GM19324 (cell line): ENCODE results near the gene FGG.

ENCODE experiments used
- ATAC-seq: cut with Tn5 transposase; IDR thresholded peaks from one replicate; pipeline ENCODE4 v1.9.1; 2021; ENCODE audit warnings: mild to moderate bottlenecking, moderate library complexity; ENCODE audit not compliant: unreplicated experiment, low FRiP score

Gene FGG

GRCh38 chr4:154612472-154613414 is at the start of gene FGG:
Gene FGG (minus strand): TSS chr4:154612656. CDS start chr4:154612609, 47 bp downstream.
- no peak for ATAC-seq

GRCh38 chr4:154660052-154660451 is 47.6 kb upstream of the FGG start:
- ATAC-seq, result no peak

- no peak for ATAC-seq
Observed at GRCh38 chr4:154658680-154659405, 46.4 kb upstream of the FGG start.

- ATAC-seq, result no peak
Observed at GRCh38 chr4:154643493-154643892, 31.0 kb upstream of the FGG start.

- no peak for ATAC-seq
Observed at GRCh38 chr4:154642373-154643009, 30.0 kb upstream of the FGG start.

GRCh38 chr4:154640999-154641398 is 28.5 kb upstream of the FGG start:
- no peak for ATAC-seq

GRCh38 chr4:154634058-154634457 is 21.6 kb upstream of the FGG start:
- no peak for ATAC-seq

- no peak for ATAC-seq
Observed at GRCh38 chr4:154631828-154632227, 19.4 kb upstream of the FGG start.

- ATAC-seq, result no peak
Observed at GRCh38 chr4:154630324-154630723, 17.9 kb upstream of the FGG start.

GRCh38 chr4:154626793-154627484 is 14.5 kb upstream of the FGG start:
- peak; percentile 99 for ATAC-seq

GRCh38 chr4:154625971-154626370 is 13.5 kb upstream of the FGG start:
- ATAC-seq, result no peak

GRCh38 chr4:154623995-154624394 is 11.5 kb upstream of the FGG start:
- ATAC-seq, result no peak

GRCh38 chr4:154623436-154623835 is 11.0 kb upstream of the FGG start:
- no peak for ATAC-seq

- peak; percentile 36 for ATAC-seq
Observed at GRCh38 chr4:154622598-154622997, 10.1 kb upstream of the FGG start.

- no peak for ATAC-seq
Observed at GRCh38 chr4:154620111-154620510, 7.7 kb upstream of the FGG start.

GRCh38 chr4:154618708-154619315 is 6.4 kb upstream of the FGG start:
- peak; percentile 61 for ATAC-seq

- ATAC-seq, result no peak
Observed at GRCh38 chr4:154617820-154618317, 5.4 kb upstream of the FGG start.

- peak; percentile 90 for ATAC-seq
Observed at GRCh38 chr4:154616731-154617130, 4.3 kb upstream of the FGG start.

GRCh38 chr4:154616287-154616686 is 3.8 kb upstream of the FGG start:
- peak; percentile 4 for ATAC-seq

GRCh38 chr4:154615211-154615610 is 2.8 kb upstream of the FGG start:
- no peak for ATAC-seq
